ENCODE data around the gene AKT1. TPM values are rescaled to one million over a fixed set of nuclear protein-coding genes. Genes with fewer than 3 reads are reported as not detected.

AKT1 gene
- total and polyA plus RNA-seq, 2 of the 13 experiments (the other 11 are each of a cell fraction or from before 2014, with no cell fraction given): 96.2 to 116 TPM

DNA sequence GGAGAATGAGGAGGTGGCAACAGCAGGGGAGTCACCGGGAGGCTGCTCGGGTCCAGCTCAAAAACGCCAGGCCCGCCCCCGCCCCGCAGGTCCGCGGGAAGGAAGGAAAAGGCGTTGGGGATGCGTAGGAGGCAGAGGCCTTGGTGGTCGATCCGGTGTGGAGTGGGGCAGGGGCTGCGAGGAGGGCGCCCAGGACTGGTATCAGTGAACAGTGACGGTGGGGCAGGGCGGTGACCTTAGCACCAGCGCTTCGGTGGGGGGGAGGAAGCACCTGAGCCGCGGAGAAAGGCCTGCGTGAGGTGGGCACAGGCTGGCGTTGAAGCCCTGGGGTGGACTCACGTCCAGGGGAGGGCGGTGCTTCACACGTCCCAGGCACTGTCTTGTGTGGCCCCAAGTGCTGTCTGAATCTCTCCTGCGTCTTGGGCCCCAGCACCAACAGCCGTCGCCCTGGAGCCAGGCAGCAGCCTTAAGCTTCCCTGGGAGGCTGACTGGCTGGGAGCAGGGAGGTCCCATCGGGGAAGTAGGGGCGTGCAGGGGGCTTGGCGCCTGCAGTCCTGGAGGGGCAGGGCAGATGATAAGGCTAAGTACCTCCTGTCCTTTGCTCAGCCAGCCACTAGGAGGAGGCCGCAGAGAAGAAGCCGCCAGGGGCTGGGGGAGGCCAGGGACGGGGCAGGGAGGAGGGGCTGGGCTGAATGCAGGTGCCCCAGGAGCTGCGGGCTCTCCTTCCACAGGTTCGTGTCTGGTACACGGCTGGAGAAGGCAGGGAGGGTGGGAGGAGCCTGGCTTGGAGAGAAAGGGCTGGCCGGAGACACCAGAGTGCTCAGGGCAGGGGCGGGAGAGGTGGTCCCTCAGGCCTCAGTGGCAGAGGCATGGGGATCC is 31.9 kb upstream of the AKT1 start (continued):
- TF ChIP-seq, protein P1, sequence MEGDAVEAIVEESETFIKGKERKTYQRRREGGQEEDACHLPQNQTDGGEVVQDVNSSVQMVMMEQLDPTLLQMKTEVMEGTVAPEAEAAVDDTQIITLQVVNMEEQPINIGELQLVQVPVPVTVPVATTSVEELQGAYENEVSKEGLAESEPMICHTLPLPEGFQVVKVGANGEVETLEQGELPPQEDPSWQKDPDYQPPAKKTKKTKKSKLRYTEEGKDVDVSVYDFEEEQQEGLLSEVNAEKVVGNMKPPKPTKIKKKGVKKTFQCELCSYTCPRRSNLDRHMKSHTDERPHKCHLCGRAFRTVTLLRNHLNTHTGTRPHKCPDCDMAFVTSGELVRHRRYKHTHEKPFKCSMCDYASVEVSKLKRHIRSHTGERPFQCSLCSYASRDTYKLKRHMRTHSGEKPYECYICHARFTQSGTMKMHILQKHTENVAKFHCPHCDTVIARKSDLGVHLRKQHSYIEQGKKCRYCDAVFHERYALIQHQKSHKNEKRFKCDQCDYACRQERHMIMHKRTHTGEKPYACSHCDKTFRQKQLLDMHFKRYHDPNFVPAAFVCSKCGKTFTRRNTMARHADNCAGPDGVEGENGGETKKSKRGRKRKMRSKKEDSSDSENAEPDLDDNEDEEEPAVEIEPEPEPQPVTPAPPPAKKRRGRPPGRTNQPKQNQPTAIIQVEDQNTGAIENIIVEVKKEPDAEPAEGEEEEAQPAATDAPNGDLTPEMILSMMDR (CRISPR knock-in tag; IDR thresholded peaks at IDR 0.05): peak; percentile 83
- TF ChIP-seq KMT2A (CRISPR knock-in tag; IDR thresholded peaks at IDR 0.05) (peak; percentile 18; the same call in 1 of the 2 replicates), MAZ (IDR thresholded peaks at IDR 0.05; ENCODE audit: borderline replicate concordance, low read depth, low read length) (no peak), MAZ (CRISPR knock-in tag; IDR thresholded peaks at IDR 0.05; ENCODE audit: low read depth) (peak; percentile 59; the same call in 1 of the 2 replicates), CHD4 (IDR thresholded peaks at IDR 0.05; ENCODE audit: borderline replicate concordance, low read length) (no peak), ZSCAN21 (CRISPR knock-in tag; IDR thresholded peaks at IDR 0.05; ENCODE audit: borderline replicate concordance) (peak; percentile 87; the same call in 1 of the 2 replicates), MEIS2 (CRISPR knock-in tag; IDR thresholded peaks at IDR 0.05) (peak; percentile 13; the same call in 1 of the 2 replicates), ISX (CRISPR knock-in tag; conservative IDR thresholded peaks at IDR 0.05) (no peak), ZNF720 (CRISPR knock-in tag; IDR thresholded peaks at IDR 0.05) (no peak), RAD21 (CRISPR knock-in tag; IDR thresholded peaks at IDR 0.05) (peak; percentile 69), ZFX (CRISPR knock-in tag; IDR thresholded peaks at IDR 0.05; ENCODE audit: low read depth) (peak; percentile 72), NFYC (CRISPR knock-in tag; IDR thresholded peaks at IDR 0.05) (peak; percentile 35; the same call in 1 of the 2 replicates)
- TF ChIP-seq, protein P2, sequence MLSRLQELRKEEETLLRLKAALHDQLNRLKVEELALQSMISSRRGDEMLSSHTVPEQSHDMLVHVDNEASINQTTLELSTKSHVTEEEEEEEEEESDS (CRISPR knock-in tag; IDR thresholded peaks at IDR 0.05; ENCODE audit: borderline replicate concordance): no peak
- TF ChIP-seq, protein P3, sequence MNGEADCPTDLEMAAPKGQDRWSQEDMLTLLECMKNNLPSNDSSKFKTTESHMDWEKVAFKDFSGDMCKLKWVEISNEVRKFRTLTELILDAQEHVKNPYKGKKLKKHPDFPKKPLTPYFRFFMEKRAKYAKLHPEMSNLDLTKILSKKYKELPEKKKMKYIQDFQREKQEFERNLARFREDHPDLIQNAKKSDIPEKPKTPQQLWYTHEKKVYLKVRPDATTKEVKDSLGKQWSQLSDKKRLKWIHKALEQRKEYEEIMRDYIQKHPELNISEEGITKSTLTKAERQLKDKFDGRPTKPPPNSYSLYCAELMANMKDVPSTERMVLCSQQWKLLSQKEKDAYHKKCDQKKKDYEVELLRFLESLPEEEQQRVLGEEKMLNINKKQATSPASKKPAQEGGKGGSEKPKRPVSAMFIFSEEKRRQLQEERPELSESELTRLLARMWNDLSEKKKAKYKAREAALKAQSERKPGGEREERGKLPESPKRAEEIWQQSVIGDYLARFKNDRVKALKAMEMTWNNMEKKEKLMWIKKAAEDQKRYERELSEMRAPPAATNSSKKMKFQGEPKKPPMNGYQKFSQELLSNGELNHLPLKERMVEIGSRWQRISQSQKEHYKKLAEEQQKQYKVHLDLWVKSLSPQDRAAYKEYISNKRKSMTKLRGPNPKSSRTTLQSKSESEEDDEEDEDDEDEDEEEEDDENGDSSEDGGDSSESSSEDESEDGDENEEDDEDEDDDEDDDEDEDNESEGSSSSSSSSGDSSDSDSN (CRISPR knock-in tag; IDR thresholded peaks at IDR 0.05): peak; percentile 48; the same call in 1 of the 2 replicates
- TF ChIP-seq, protein P4, sequence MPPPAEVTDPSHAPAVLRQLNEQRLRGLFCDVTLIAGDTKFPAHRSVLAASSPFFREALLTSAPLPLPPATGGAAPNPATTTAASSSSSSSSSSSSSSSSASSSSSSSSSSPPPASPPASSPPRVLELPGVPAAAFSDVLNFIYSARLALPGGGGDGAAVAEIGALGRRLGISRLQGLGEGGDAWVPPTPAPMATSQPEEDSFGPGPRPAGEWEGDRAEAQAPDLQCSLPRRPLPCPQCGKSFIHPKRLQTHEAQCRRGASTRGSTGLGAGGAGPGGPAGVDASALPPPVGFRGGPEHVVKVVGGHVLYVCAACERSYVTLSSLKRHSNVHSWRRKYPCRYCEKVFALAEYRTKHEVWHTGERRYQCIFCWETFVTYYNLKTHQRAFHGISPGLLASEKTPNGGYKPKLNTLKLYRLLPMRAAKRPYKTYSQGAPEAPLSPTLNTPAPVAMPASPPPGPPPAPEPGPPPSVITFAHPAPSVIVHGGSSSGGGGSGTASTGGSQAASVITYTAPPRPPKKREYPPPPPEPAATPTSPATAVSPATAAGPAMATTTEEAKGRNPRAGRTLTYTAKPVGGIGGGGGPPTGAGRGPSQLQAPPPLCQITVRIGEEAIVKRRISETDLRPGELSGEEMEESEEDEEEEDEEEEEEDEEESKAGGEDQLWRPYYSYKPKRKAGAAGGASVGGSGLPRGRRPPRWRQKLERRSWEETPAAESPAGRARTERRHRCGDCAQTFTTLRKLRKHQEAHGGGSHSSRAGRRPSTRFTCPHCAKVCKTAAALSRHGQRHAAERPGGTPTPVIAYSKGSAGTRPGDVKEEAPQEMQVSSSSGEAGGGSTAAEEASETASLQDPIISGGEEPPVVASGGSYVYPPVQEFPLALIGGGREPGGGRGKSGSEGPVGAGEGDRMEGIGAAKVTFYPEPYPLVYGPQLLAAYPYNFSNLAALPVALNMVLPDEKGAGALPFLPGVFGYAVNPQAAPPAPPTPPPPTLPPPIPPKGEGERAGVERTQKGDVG (CRISPR knock-in tag; IDR thresholded peaks at IDR 0.05; ENCODE audit: borderline replicate concordance): 0 out of 2 replicates have a peak, but pooled peaks have one; percentile 49
- TF ChIP-seq, protein P5, sequence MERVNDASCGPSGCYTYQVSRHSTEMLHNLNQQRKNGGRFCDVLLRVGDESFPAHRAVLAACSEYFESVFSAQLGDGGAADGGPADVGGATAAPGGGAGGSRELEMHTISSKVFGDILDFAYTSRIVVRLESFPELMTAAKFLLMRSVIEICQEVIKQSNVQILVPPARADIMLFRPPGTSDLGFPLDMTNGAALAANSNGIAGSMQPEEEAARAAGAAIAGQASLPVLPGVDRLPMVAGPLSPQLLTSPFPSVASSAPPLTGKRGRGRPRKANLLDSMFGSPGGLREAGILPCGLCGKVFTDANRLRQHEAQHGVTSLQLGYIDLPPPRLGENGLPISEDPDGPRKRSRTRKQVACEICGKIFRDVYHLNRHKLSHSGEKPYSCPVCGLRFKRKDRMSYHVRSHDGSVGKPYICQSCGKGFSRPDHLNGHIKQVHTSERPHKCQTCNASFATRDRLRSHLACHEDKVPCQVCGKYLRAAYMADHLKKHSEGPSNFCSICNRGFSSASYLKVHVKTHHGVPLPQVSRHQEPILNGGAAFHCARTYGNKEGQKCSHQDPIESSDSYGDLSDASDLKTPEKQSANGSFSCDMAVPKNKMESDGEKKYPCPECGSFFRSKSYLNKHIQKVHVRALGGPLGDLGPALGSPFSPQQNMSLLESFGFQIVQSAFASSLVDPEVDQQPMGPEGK (CRISPR knock-in tag; IDR thresholded peaks at IDR 0.05): peak; percentile 83
